HG02973 (cell line): ENCODE results near the gene KLC1.

Source experiments
- ATAC-seq: cut with Tn5 transposase; IDR thresholded peaks from one replicate; pipeline ENCODE4 v1.9.1; 2021; ENCODE audit warnings: moderate library complexity; ENCODE audit not compliant: unreplicated experiment

Gene KLC1

DNA sequence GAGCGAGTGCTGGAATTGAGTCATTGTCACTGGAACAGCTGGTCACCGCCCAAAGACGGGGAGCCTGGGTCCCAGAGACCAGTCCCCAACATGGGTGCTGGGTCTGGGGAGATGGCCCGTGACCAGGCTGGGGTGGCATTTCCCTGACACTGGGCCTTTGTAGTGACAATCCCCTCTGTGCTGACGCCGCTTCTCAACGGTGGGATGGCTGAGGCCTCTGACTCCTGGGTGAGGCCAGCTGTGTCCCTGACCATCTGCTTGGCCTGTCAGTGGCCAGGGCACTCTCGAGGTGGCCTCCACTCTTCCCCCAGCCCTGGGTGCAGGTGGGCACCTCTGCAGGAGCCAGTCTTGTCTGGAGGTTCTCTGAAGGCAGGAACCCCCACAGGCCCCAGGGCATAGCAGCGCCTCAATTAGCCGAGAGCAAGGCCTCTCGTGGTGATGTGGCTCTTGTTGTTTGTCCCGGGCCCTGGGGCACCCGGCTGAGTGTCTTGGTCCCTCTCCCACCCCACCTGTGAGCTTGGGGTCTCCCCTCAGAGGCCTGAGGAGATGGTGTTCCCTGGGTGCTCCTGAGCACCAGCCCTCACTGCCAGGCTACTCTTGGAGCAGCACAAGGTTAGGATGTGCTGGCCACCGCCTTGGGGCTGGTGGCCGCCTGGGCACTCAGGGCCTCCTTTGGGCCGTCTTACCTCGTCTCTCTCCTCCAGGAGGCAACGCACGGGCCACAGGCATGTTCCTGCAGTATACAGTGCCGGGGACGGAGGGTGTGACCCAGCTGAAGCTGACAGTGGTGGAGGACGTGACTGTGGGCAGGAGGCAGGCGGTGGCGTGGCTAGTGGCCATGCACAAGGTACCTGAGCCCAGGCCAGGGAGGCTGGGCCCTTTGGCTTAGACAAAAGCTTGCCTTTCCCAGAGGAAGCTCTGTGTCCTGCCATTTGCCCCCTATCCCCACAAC, 103.2 kb downstream of the KLC1 start:
- no peak for ATAC-seq

- no peak for ATAC-seq
These were observed 104.0 kb downstream of the KLC1 start for GRCh38 chr14:103732868-103733620.

GRCh38 chr14:103733651-103734050, 104.6 kb downstream of the KLC1 start:
- no peak for ATAC-seq

GRCh38 chr14:103734081-103734888, 105.3 kb downstream of the KLC1 start:
- ATAC-seq = no peak

- no peak for ATAC-seq
These were observed 106.0 kb downstream of the KLC1 start for GRCh38 chr14:103735022-103735421.

DNA sequence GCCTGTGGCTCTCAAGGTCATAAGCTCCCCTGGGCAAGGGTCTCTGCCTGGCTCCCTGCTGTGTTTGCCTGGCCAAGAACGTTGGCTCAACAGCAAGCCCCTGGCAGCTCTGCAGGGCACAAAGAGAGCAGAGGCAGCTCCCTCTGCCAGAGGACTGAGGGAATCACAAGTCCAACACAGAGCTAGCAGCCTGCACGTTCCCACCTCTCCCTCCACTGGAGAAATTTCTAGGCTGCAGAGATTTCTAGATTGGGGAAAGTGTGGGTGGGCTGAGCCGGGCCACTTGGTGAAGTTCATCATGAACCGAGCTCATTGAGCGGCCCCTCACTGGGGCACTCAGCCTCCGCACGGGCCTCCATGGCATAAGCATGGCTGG, 106.4 kb downstream of the KLC1 start:
- ATAC-seq = no peak

- ATAC-seq = no peak
These were observed 107.0 kb downstream of the KLC1 start for GRCh38 chr14:103735815-103736545.

DNA sequence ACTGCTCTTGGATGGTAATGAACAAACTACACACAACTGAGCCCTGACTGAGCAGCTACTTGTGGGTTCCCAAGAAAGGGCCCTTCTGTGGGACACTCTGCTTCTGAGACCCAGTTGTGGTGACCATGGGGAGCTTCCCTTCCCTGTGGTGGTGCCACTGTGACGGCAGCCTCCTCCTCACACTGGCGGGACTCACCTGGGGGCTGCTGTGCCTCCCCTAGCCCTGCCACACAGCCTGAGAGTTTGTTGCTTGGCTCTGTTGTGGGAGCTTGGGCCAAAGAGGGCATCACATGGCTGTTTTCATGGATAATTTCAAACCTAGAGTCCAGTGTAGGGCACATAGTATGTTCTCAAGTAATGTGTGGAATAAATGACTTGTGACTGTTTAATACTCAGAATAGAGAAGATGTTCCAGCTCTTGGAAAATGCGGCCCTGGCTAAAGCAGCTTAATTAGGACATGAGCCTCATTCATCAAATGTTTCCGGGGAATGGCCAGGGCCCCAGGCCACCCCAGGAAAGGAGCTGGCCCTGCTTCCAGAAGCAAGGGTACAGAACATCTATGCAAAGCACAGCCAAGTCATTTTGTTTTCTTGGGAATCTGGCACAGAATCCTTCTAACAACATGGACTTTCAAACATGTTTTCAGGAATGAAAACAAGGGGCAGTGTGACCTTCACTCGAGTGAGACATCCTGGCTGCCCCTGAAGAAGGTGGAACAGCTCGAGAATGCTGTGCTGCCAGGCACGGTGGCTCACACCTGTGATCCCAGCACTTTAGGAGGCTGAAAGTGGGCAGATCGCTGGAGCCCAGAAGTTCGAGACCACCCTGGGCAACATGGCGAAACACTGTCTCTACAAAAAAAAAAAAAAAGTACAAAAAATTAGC, 107.8 kb downstream of the KLC1 start:
- no peak for ATAC-seq

GRCh38 chr14:103737432-103738045, 108.5 kb downstream of the KLC1 start:
- no peak for ATAC-seq

- ATAC-seq = no peak
These were observed 109.2 kb downstream of the KLC1 start for GRCh38 chr14:103738166-103738565.

GRCh38 chr14:103738701-103739451, 109.9 kb downstream of the KLC1 start:
- ATAC-seq = no peak

DNA sequence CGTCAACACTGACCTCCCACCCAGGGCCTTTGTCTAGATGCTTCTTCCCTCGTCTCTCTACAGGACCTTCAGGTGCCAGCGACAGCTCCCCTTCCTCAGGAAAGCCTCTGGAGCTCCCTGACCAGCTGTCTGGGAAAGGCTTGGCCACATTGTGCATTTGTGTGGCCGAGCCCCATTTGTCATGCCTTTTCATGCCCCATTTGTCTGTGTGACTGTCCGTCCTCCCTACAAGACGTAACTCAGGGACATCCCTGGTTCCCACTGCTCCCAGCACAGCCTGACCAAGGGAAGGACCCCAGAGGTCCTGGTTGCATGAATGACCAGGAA, 110.4 kb downstream of the KLC1 start:
- no peak for ATAC-seq

DNA sequence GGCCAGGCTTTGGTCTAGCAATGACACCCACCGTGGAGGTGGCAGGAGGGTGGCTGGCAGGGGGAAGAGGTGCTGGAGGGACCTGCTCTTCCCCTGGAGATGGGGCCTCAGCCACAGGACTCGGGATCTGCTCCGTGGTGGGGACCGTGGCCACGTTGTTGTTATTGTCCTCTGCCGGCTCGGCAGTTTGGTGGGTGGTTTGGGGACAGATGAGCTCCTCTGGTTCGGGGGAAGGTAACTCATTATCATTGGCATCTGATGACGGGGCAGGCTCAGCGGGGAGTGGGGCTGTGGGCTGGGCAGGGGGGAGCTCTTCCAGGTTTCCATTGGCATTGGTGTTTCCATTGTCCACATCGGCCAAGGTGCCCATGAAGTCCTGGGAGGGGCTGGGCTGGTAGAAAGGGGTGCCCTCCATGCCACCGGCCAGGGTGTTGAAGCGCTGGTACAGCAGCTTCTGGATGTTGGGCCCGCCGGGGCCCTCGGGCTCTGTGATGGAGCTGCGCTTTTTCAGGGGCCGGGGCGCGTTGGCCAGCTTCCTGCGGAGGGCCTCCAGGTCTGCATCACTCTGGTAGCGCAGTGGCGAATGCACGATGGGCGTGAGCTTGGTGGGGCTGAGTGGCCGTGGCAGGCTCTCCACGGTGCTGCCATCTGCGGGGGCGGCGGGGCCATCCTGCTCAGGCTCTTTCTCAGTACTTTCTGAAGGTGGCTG, 110.9 kb downstream of the KLC1 start:
- no peak for ATAC-seq

- no peak for ATAC-seq
These were observed 112.1 kb downstream of the KLC1 start for GRCh38 chr14:103740991-103741689.

DNA sequence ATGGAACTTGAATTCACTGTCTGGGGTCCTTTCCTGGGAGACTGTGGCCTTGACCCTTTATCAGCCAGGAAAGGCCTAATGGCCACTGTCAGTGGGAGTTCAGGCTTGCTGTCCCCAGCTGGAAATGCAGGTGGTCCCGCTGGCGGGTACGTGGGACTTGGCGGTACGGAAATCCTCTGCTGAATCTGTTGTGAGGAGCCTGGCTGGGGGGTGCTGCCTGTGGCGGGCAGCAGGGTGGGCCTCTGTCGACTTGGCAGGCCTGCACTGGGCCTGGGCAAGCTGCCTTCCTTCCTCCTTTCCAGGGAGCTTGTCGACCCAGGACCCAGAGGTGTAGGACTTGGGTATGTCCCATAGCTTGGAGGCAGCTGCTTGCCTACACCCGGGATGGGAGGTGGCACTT, 112.9 kb downstream of the KLC1 start:
- ATAC-seq = no peak

- ATAC-seq = no peak
These were observed 113.7 kb downstream of the KLC1 start for GRCh38 chr14:103742499-103743255.

- ATAC-seq = no peak
These were observed 114.7 kb downstream of the KLC1 start for GRCh38 chr14:103743691-103744090.
